Immature natural killer cell (primary cell): Measurements from ENCODE around the gene CEACAM4. TPM values are rescaled to one million over a fixed set of nuclear protein-coding genes. Genes with fewer than 3 reads are reported as not detected.
A peak's percentile ranks its signal among the peaks of the same experiment; 100 is the strongest.
"Not testable (repeated sequence)": the region's sequence is repeated elsewhere in the genome, so short reads cannot be mapped to it uniquely, and the experiment has no call there.

Source experiments
- DNase-seq, 3 donors: peaks; one replicate each; pipeline ENCODE4 v3.0.0; 2022; ENCODE audit warnings: mixed read lengths in 1 of 3
- H3K27ac Mint-ChIP-seq, 6 donors: one replicate each; pipeline ENCODE4 v1.8.0; 2020; ENCODE audit warnings: mixed read lengths in 6 of 6, mild to moderate bottlenecking in 5 of 6, inconsistent platforms in 4 of 6, moderate library complexity in 3 of 6
- H3K27me3 Mint-ChIP-seq, 3 donors: one replicate each; pipeline ENCODE4 v1.8.0; 2020 to 2021; ENCODE audit warnings: low read depth in 3 of 3, mild to moderate bottlenecking in 3 of 3, mixed read lengths in 3 of 3, moderate library complexity in 3 of 3, inconsistent platforms in 1 of 3
- H3K36me3 Mint-ChIP-seq, 3 donors: one replicate each; pipeline ENCODE4 v1.8.0; 2020; ENCODE audit warnings: mixed read lengths in 3 of 3, inconsistent platforms in 2 of 3, mild to moderate bottlenecking in 2 of 3
- H3K4me1 Mint-ChIP-seq, 2 donors: one replicate each; pipeline ENCODE4 v1.8.0; 2020; ENCODE audit warnings: inconsistent platforms in 2 of 2, mild to moderate bottlenecking in 2 of 2, mixed read lengths in 2 of 2, moderate library complexity in 1 of 2
- H3K4me3 Mint-ChIP-seq, 5 donors: one replicate each; pipeline ENCODE4 v1.8.0; 2020; ENCODE audit warnings: mild to moderate bottlenecking in 5 of 5, mixed read lengths in 5 of 5, inconsistent platforms in 3 of 5, moderate library complexity in 3 of 5
- H3K9me3 Mint-ChIP-seq, 6 donors: one replicate each; pipeline ENCODE4 v1.8.0; 2020; ENCODE audit warnings: mild to moderate bottlenecking in 6 of 6, mixed read lengths in 6 of 6, inconsistent platforms in 4 of 6, moderate library complexity in 3 of 6
- polyA plus RNA-seq, 3 donors: library from polyadenylated mRNA; unstranded; fragments of 300-500 nt; fragmentation: Illumina TruSeq; gene quantifications; one replicate each; pipeline ENCODE4 v1.2.3, GENCODE V29; 2021

CEACAM4 gene
- polyA plus RNA-seq, 3 donors from 2014 or later: 0.61 TPM; not detected in 2

DNA sequence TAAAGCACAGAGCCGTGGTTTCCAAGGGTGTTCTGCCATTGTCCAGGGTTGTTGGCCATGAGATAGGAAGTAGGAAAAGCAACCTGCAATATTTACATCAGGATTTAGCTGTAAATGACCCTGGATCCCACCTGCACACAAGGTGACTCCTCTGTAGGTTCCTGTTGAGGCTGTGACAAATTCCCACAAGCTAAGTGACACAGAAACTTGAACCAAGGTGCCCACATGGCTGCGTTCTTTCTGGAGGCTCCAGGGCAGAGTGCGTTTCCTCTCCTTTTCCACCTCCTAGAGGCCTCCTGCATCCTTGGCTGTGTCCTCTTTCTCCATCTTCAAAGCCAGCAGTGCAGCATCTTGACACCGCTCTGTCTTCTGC is 39.0 kb downstream of the CEACAM4 start:
- peaks cover 12 to 28% (median 12%) of the 10 kb centered on the region in 3 donors for H3K36me3 Mint-ChIP-seq
- no peak for DNase-seq
- no peak overlapping the region for H3K27ac Mint-ChIP-seq
- H3K4me3 Mint-ChIP-seq: no peak overlapping the region
- H3K4me1 Mint-ChIP-seq: peaks cover 0 to 12% of the 10 kb centered on the region in 2 donors
- peaks cover 0 to 2% (median 0%) of the 10 kb centered on the region in 6 donors for H3K9me3 Mint-ChIP-seq
- H3K27me3 Mint-ChIP-seq: peaks cover 0 to 4% (median 3%) of the 10 kb centered on the region in 3 donors

DNA sequence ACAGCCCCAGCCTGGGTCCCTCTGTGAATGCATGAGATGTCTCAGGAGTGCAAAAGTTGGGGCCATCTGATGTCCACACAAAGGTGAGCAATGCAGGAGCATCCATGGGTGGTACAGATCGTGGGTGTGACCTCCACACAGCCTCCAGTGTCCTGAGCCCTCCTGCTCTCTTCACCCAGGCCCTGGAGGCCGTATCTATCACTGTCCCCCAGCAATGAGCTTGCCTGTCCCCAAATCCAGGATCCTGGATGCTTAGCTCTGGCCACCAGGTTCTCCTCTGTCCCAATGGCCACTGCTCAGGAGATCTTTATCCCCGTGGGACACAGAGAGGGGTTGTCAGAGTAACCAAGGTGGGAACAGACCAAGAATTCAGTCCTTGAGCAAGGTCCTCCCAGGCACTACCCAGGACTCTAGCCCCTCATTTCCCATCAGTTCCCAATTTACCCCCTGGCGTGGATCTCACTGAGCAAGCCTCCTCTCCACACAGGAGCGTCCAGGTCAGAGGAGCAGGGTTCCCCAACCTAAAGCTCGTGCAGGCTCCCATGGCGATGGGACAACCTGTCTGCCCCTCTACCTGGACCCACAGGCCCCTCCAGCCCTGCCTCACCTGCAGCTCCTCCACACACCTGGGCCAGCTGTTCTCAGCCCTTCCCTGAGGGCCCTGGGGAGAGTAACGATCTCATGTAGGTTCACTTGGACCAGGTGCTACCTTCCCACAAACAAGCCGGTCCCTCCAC is 39.6 kb downstream of the CEACAM4 start:
- Mint-ChIP-seq H3K4me1 (peaks cover 0 to 12% of the 10 kb centered on the region in 2 donors), H3K4me3 (no peak overlapping the region), H3K36me3 (peaks cover 15 to 34% (median 16%) of the 10 kb centered on the region in 3 donors), H3K27ac (no peak overlapping the region), H3K9me3 (peaks cover 0 to 4% (median 0%) of the 10 kb centered on the region in 6 donors), H3K27me3 (peaks cover 0 to 4% (median 2%) of the 10 kb centered on the region in 3 donors)
- no peak for DNase-seq

GRCh38 chr19:41586064-41586463 is 40.8 kb downstream of the CEACAM4 start:
- DNase-seq: no peak
- Mint-ChIP-seq H3K4me3 (no peak overlapping the region), H3K9me3 (peaks cover 0 to 14% (median 0%) of the 10 kb centered on the region in 6 donors), H3K4me1 (peaks cover 0 to 12% of the 10 kb centered on the region in 2 donors), H3K36me3 (peaks cover 27 to 46% (median 28%) of the 10 kb centered on the region in 3 donors), H3K27me3 (peaks cover 0 to 6% (median 0%) of the 10 kb centered on the region in 3 donors), H3K27ac (peak overlapping the region in 1 of 6 donors; percentile 77)

DNA sequence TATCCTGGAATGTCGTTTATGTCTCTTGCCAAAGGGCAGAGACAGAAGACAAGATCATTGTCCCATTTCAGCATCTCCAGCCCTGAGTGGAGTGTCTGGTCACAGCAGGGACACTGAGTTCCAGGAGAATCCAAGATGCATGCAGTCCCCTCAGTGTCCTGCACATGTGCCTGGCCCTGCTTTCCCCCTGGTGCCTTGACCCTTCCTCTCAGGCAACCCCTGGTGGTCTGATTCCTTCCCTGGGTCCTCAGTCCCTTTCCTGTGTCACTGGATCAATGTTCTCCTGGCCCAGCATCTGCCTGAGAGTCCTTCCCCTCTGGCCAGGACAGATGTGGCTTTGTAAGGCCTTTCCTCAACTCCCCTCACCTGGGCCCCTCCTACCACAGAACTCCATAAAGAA is 41.9 kb downstream of the CEACAM4 start:
- Mint-ChIP-seq H3K4me3 (no peak overlapping the region), H3K36me3 (peaks cover 38 to 57% (median 39%) of the 10 kb centered on the region in 3 donors), H3K4me1 (peaks cover 0 to 3% of the 10 kb centered on the region in 2 donors), H3K9me3 (peaks cover 0 to 21% (median 0%) of the 10 kb centered on the region in 6 donors), H3K27ac (peak overlapping the region in 1 of 6 donors; percentile 37), H3K27me3 (peaks cover 0 to 4% (median 0%) of the 10 kb centered on the region in 3 donors)
- no peak for DNase-seq

DNA sequence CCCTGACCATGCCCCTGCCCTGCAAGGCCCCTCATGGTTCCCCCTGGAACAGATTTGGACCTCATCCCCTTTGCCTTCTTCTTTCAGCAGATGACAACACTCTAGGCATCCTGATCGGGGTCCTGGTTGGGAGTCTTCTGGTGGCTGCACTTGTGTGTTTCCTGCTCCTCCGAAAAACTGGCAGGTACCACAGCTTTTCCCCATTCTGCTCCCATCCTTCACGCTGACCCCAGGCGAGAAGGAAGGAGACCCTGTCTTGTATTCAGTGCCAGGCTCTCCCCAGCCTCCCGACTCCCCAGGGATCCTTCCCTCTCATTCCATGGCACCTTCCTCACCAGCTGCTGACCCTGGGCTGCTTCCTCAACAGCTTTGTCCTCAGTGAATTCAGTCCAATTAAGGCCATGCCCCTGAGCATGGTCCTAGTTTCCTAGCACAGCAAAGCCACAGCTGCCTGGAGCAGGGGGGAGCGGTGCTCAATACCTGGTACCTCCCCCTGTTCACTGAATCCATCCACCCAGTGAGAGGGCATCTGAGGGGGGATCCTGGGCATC is 42.5 kb downstream of the CEACAM4 start:
- Mint-ChIP-seq H3K4me1 (no peaks in the 10 kb centered on the region), H3K27me3 (peaks cover 0 to 1% (median 0%) of the 10 kb centered on the region in 3 donors), H3K36me3 (peaks cover 39 to 61% (median 40%) of the 10 kb centered on the region in 3 donors), H3K4me3 (no peak overlapping the region), H3K27ac (no peak overlapping the region), H3K9me3 (peaks cover 0 to 21% (median 0%) of the 10 kb centered on the region in 6 donors)
- DNase-seq: no peak

GRCh38 chr19:41582577-41583182 is 44.2 kb downstream of the CEACAM4 start:
- H3K4me3 Mint-ChIP-seq, DNase-seq, H3K4me1 Mint-ChIP-seq, H3K27me3 Mint-ChIP-seq: not testable (repeated sequence)
- H3K9me3 Mint-ChIP-seq: peaks cover 0 to 21% (median 0%) of the 10 kb centered on the region in 6 donors
- peaks cover 43 to 65% (median 45%) of the 10 kb centered on the region in 3 donors for H3K36me3 Mint-ChIP-seq
- peak overlapping the region in 1 of 6 donors; percentile 34 for H3K27ac Mint-ChIP-seq

DNA sequence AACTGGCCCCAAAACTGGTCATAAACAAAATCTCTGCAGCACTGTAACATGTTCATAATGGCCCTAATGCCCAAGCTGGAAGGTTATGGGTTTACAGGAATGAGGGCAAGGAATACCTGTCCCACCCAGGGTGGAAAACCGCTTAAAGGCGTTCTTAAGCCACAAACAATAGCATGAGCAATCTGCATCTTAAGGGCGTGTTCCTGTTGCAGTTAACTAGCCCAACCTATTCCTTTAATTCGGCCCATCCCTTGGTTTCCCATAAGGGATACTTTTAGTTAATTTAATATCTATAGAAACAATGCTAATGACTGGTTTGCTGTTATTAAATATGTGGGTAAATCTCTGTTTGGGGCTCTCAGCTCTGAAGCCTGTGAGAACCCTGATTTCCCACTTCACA is 45.8 kb downstream of the CEACAM4 start:
- not testable (repeated sequence) for H3K4me3 Mint-ChIP-seq, H3K4me1 Mint-ChIP-seq, DNase-seq, H3K27ac Mint-ChIP-seq, H3K27me3 Mint-ChIP-seq
- peaks cover 43 to 68% (median 45%) of the 10 kb centered on the region in 3 donors for H3K36me3 Mint-ChIP-seq
- H3K9me3 Mint-ChIP-seq: peaks cover 0 to 21% (median 0%) of the 10 kb centered on the region in 6 donors

- DNase-seq: no peak
- no peak overlapping the region for H3K27ac Mint-ChIP-seq
- H3K4me3 Mint-ChIP-seq: no peak overlapping the region
Measured at GRCh38 chr19:41578886-41579285, 48.0 kb downstream of the CEACAM4 start.

GRCh38 chr19:41577833-41578232 is 49.0 kb downstream of the CEACAM4 start:
- no peak for DNase-seq
- no peak overlapping the region for H3K4me3 Mint-ChIP-seq
- peaks cover 19 to 22% of the 10 kb centered on the region in 2 donors for H3K4me1 Mint-ChIP-seq
- H3K27me3 Mint-ChIP-seq: peaks cover 0 to 1% (median 0%) of the 10 kb centered on the region in 3 donors
- peaks cover 31 to 54% (median 33%) of the 10 kb centered on the region in 3 donors for H3K36me3 Mint-ChIP-seq
- H3K27ac Mint-ChIP-seq: no peak overlapping the region
- H3K9me3 Mint-ChIP-seq: peaks cover 0 to 19% (median 0%) of the 10 kb centered on the region in 6 donors

More at GRCh38 chr19:41578886-41579285, 48.0 kb downstream of the CEACAM4 start:
- H3K4me1 Mint-ChIP-seq: peaks cover 19 to 22% of the 10 kb centered on the region in 2 donors
- peaks cover 0 to 21% (median 0%) of the 10 kb centered on the region in 6 donors for H3K9me3 Mint-ChIP-seq
- H3K36me3 Mint-ChIP-seq: peaks cover 42 to 60% (median 44%) of the 10 kb centered on the region in 3 donors
- H3K27me3 Mint-ChIP-seq: peaks cover 0 to 1% (median 0%) of the 10 kb centered on the region in 3 donors

- Mint-ChIP-seq H3K4me3 (no peak overlapping the region), H3K27ac (no peak overlapping the region), H3K36me3 (peaks cover 28 to 49% (median 29%) of the 10 kb centered on the region in 3 donors), H3K27me3 (peaks cover 0 to 1% (median 0%) of the 10 kb centered on the region in 3 donors), H3K9me3 (peaks cover 0 to 17% (median 0%) of the 10 kb centered on the region in 6 donors), H3K4me1 (peaks cover 19 to 22% of the 10 kb centered on the region in 2 donors)
- DNase-seq: no peak
Measured at GRCh38 chr19:41577144-41577830, 49.6 kb downstream of the CEACAM4 start.

DNA sequence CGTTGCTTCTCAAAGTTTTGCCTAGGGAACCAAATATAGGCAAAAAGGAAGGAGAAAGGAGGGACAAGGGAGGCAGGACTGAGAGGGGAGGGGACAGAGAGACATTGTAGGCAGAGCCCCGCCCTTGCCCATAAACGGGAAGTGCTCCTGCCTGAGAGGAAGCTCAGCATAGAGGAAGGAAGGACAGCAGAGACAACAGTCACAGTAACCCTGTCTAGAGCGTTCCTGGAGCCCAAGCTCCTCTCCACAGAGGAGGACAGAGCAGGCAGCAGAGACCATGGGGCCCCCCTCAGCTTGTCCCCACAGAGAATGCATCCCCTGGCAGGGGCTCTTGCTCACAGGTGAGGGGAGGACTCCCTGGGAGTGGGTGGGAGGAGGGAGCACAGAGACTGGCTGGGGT is 50.9 kb downstream of the CEACAM4 start, which contains the start of gene CEACAM21:
Gene CEACAM21 (plus strand): TSS at position 169 of the 400 bp plus-strand sequence. CDS start 109 bp downstream, at position 278.
- Mint-ChIP-seq H3K9me3 (peaks cover 0 to 6% (median 0%) of the 10 kb centered on the region in 6 donors), H3K36me3 (peaks cover 15 to 39% (median 16%) of the 10 kb centered on the region in 3 donors), H3K27me3 (no peaks in the 10 kb centered on the region), H3K27ac (peak within 1 kb of the TSS; percentile 64 to 80 (median 76)), H3K4me3 (peak within 1 kb of the TSS; percentile 4 to 68 (median 14)), H3K4me1 (peaks cover 19 to 30% of the 10 kb centered on the region in 2 donors)
- no peak for DNase-seq

DNA sequence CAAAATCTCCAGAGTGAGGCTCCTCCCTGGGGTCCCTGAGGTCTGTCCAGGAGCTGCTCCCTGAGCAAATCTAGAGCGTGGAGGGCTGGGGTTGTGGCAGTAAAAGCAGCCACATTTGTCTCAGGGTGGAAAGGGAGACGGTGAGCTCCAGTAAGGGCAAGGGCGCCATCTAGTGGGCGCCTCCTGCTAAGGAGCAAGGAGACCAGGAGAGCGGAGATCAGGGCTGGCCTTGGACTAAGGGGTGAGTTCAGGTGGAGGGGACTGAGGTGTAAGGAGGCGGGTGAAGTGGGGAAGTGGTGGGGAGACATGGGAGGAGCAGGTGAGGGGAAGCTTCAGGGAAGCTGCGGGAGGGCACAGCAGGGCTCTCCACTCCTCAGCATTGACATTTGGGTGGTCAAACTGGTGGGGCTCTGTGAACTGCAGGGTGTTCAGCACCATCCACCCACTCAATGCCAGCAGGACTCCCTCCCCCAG is 56.2 kb downstream of the CEACAM4 start:
- H3K9me3 Mint-ChIP-seq: no peaks in the 10 kb centered on the region
- no peaks in the 10 kb centered on the region for H3K27me3 Mint-ChIP-seq
- peaks cover 17 to 65% of the 10 kb centered on the region in 2 donors for H3K4me1 Mint-ChIP-seq
- H3K4me3 Mint-ChIP-seq: no peak overlapping the region
- peak overlapping the region in 5 of 6 donors; percentile 3 to 37 (median 23) for H3K27ac Mint-ChIP-seq
- peaks cover 0 to 25% (median 8%) of the 10 kb centered on the region in 3 donors for H3K36me3 Mint-ChIP-seq
- DNase-seq: peak; percentile 75 to 82 (median 77)

- peak overlapping the region in 3 of 6 donors; percentile 3 to 51 (median 37) for H3K27ac Mint-ChIP-seq
- DNase-seq: no peak
- H3K9me3 Mint-ChIP-seq: no peaks in the 10 kb centered on the region
- H3K36me3 Mint-ChIP-seq: peaks cover 0 to 25% (median 8%) of the 10 kb centered on the region in 3 donors
- H3K27me3 Mint-ChIP-seq: no peaks in the 10 kb centered on the region
- H3K4me3 Mint-ChIP-seq: no peak overlapping the region
- H3K4me1 Mint-ChIP-seq: peaks cover 15 to 65% of the 10 kb centered on the region in 2 donors
Measured at GRCh38 chr19:41570179-41570578, 56.7 kb downstream of the CEACAM4 start.
